ENCODE results near the gene BABAM2. TPM values are rescaled to one million over a fixed set of nuclear protein-coding genes. Genes with fewer than 3 reads are reported as not detected.

BABAM2 gene
- total RNA-seq, 6 experiments from 2014 or later, result 17.1 to 39.4 (median 25.5) TPM

DNA sequence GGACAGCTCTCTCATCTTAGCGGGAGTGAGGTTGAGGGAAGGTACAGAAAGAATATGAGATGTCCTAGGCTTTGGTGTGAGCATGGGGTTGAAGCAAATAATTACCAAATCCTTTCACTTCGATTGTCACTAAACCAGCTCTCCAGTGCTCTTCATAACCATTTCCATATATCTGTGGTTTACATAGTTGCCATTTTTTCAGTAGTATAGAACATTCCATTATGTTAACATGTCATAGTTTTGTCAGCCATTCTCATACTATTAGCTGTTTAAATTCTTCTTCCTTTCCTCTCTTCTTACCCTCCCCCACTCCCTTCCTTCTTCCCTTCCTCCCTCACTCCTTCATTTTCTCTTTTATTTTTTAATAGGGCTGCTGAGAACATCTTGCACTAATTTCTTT is 205.9 kb downstream of the BABAM2 start:
- no peak for DNase-seq
- Histone ChIP-seq H3K36me3 (no peaks in the 10 kb centered on the region), H3K4me3 (no peak overlapping the region), H3K27me3 (no peaks in the 10 kb centered on the region), H3K27ac (no peak overlapping the region), H3K4me1 (no peaks in the 10 kb centered on the region), H3K9me3 (no peaks in the 10 kb centered on the region)
- ATAC-seq, result no peak
- TF ChIP-seq, protein P1, sequence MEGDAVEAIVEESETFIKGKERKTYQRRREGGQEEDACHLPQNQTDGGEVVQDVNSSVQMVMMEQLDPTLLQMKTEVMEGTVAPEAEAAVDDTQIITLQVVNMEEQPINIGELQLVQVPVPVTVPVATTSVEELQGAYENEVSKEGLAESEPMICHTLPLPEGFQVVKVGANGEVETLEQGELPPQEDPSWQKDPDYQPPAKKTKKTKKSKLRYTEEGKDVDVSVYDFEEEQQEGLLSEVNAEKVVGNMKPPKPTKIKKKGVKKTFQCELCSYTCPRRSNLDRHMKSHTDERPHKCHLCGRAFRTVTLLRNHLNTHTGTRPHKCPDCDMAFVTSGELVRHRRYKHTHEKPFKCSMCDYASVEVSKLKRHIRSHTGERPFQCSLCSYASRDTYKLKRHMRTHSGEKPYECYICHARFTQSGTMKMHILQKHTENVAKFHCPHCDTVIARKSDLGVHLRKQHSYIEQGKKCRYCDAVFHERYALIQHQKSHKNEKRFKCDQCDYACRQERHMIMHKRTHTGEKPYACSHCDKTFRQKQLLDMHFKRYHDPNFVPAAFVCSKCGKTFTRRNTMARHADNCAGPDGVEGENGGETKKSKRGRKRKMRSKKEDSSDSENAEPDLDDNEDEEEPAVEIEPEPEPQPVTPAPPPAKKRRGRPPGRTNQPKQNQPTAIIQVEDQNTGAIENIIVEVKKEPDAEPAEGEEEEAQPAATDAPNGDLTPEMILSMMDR (IDR thresholded peaks at IDR 0.05), result no peak
- no peak for TF ChIP-seq POLR2A (IDR thresholded peaks at IDR 0.05)
- intact Hi-C loops (cut with DNase I), result no loop called here
- 77% methylated on average over 2 of the region's 2 CpGs for WGBS (ENCODE audit: insufficient coverage, low coverage, low lambda C conversion rate, missing lambda C conversion rate)

DNA sequence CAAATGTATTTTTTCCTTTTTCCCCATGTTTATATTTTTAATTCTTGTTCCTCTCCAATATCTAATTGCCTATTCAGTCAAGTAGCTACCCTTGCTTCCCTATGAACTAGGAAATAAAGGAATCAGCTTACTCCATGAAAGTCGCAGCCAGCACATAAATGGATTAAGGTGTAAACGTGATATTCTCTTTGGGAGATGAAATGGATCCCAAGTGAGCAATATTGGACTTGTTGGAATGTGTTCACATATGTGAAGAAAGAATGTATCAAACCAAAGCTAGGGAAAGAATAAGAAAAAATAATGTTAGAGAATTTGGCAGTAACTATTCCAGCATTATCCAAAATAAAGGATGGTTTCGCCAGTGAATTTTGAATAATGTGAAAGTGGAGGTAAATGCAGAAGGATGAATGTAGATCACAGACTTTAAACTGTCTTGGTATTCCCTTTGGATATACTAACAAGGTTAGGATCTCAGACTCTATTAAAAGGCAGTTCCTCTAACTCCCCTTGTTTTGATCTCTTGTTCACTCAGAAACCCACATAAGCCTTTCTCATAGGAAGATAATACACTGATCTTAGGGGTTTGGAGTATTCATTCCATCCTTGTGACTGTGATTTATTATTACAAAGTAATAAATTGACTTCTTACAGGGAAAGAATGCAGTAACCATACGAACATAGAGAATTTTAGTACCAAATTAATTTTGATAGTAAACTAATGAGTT is 208.1 kb downstream of the BABAM2 start:
- 93% methylated on average over 4 of the region's 4 CpGs for WGBS (ENCODE audit: insufficient coverage, low coverage, low lambda C conversion rate, missing lambda C conversion rate)
- ATAC-seq (no peak), DNase-seq (no peak)
- intact Hi-C loops (cut with DNase I), result no loop called here
- H3K27ac ChIP-seq, result no peak overlapping the region
- H3K27me3 ChIP-seq, result no peaks in the 10 kb centered on the region
- no peaks in the 10 kb centered on the region for H3K4me1 ChIP-seq
- no peak overlapping the region for H3K4me3 ChIP-seq
- no peak for TF ChIP-seq POLR2A (IDR thresholded peaks at IDR 0.05)
- TF ChIP-seq, protein P1 (IDR thresholded peaks at IDR 0.05), result no peak
- H3K36me3 ChIP-seq, result no peaks in the 10 kb centered on the region
- no peaks in the 10 kb centered on the region for H3K9me3 ChIP-seq

DNA sequence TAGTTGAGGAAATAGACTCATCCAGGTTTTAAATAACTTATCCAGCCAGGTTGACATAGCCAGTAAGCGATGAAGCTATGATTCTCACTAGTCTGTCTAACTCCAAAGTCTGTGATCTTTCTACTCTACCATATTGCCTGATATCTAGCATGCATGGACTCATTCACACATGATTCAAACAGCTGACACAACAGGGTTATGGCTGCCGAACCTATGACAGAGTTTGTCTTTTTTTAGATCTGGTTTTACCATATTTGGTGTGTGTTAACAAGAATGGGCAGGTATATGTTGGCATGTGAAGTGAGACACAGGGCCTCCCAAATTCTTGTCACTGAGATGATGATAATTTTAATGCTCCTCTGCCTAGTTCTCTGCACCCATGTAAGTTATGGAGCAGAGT is 210.6 kb downstream of the BABAM2 start:
- no peak for ATAC-seq
- TF ChIP-seq POLR2A (IDR thresholded peaks at IDR 0.05), result no peak
- TF ChIP-seq, protein P1 (IDR thresholded peaks at IDR 0.05), result no peak
- H3K9me3 ChIP-seq, result no peaks in the 10 kb centered on the region
- no peak for DNase-seq
- H3K4me3 ChIP-seq, result no peak overlapping the region
- 100% methylated on average over 1 of the region's 2 CpGs for WGBS (ENCODE audit: insufficient coverage, low coverage, low lambda C conversion rate, missing lambda C conversion rate)
- no peak overlapping the region for H3K27ac ChIP-seq
- H3K4me1 ChIP-seq, result no peaks in the 10 kb centered on the region
- intact Hi-C loops (cut with DNase I), result no loop called here
- H3K36me3 ChIP-seq, result no peaks in the 10 kb centered on the region
- no peaks in the 10 kb centered on the region for H3K27me3 ChIP-seq

DNA sequence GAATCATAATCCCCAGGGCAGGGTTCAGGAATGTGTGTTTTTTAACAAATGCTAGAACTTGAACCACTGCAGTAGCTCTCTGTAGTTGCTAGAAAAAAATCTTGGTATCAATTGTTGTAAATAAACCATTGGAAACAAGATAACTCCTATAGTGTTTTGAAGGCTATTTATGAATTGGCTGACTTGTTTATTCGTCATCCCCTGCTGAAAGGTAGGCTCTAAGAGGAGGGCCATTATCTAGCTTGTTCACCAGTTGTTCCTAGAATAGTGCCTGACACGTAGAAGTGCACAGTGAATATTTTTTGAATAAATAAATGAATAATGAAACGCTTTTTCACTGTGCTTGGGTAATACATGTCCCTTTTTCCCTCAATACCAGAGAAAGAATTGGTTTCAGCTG is 211.4 kb downstream of the BABAM2 start:
- TF ChIP-seq, protein P1 (IDR thresholded peaks at IDR 0.05), result no peak
- TF ChIP-seq POLR2A (IDR thresholded peaks at IDR 0.05), result no peak
- Histone ChIP-seq H3K4me1 (no peaks in the 10 kb centered on the region), H3K36me3 (no peaks in the 10 kb centered on the region), H3K9me3 (no peaks in the 10 kb centered on the region), H3K4me3 (no peak overlapping the region), H3K27ac (no peak overlapping the region), H3K27me3 (no peaks in the 10 kb centered on the region)
- ATAC-seq (no peak), DNase-seq (no peak)
- WGBS (ENCODE audit: insufficient coverage, low coverage, low lambda C conversion rate, missing lambda C conversion rate), result 88% methylated on average over 3 of the region's 3 CpGs
- intact Hi-C loops (cut with DNase I), result no loop called here

Data from right lobe of liver (tissue), 6 donors.